ACC112 (cell line): Measurements from ENCODE around the gene P4HA3.

Experiments used
- H2AFZ ChIP-seq: fragments of 200-600 bp; sonication (generic); one replicate; pipeline ENCODE4 v1.6.0; 2017; ENCODE audit warnings: antibody characterized with exemption, low read length; ENCODE audit not compliant: unreplicated experiment
- H3K27ac ChIP-seq: fragments of 200-600 bp; sonication (generic); 2 replicates; pipeline ENCODE4 v1.5.1; 2014; ENCODE audit warnings: low read depth, mild to moderate bottlenecking, antibody characterized with exemption, low read length, moderate library complexity
- H3K27me3 ChIP-seq: fragments of 200-600 bp; sonication (generic); 2 replicates; pipeline ENCODE4 v1.6.1; 2014; ENCODE audit warnings: mild to moderate bottlenecking, antibody characterized with exemption, low read length, moderate library complexity, mixed read lengths; ENCODE audit not compliant: insufficient read depth
- H3K36me3 ChIP-seq: fragments of 200-600 bp; sonication (generic); 2 replicates; pipeline ENCODE4 v1.6.1; 2016; ENCODE audit warnings: mild to moderate bottlenecking, antibody characterized with exemption, low read length, moderate library complexity, mixed read lengths; ENCODE audit not compliant: insufficient read depth
- H3K4me1 ChIP-seq: fragments of 200-600 bp; sonication (generic); one replicate; pipeline ENCODE4 v1.6.1; 2016; ENCODE audit warnings: low read length, mixed read lengths; ENCODE audit not compliant: insufficient read depth, unreplicated experiment, control insufficient read depth
- H3K4me3 ChIP-seq: fragments of 200-600 bp; sonication (generic); 2 replicates; pipeline ENCODE4 v1.5.1; 2014; ENCODE audit warnings: mild to moderate bottlenecking, low read depth, low read length
- H3K79me2 ChIP-seq: fragments of 200-600 bp; sonication (generic); one replicate; pipeline ENCODE4 v1.6.0; 2016; ENCODE audit warnings: low read length; ENCODE audit not compliant: control insufficient read depth, unreplicated experiment, insufficient read depth

P4HA3 gene

DNA sequence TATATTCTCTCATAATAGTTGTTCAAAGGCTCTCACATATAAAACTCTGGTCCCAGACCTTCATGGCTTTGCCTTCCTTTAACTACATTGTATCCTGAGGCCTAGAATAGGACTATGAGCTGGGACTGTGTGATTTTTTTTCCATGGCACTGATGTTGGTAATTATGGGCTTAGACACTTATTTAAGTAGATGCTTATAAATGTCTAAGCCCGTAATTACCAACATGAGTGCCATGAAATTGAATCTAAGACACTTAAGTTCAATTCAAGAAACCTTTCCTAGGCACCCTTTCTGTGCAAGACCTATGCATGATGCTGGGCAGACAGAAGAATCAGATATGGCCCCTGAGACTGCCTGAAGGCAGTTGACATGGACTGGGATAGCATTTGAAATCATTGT, 63.0 kb downstream of the P4HA3 start:
- no peak overlapping the region for H3K27ac ChIP-seq
- no peak overlapping the region for H3K4me3 ChIP-seq
- H3K36me3 ChIP-seq, result peaks cover 24% of the 10 kb centered on the region
- no peaks in the 10 kb centered on the region for H3K4me1 ChIP-seq
- no peak overlapping the region for H2AFZ ChIP-seq
- H3K27me3 ChIP-seq, result no peaks in the 10 kb centered on the region
- no peaks in the 10 kb centered on the region for H3K79me2 ChIP-seq

DNA sequence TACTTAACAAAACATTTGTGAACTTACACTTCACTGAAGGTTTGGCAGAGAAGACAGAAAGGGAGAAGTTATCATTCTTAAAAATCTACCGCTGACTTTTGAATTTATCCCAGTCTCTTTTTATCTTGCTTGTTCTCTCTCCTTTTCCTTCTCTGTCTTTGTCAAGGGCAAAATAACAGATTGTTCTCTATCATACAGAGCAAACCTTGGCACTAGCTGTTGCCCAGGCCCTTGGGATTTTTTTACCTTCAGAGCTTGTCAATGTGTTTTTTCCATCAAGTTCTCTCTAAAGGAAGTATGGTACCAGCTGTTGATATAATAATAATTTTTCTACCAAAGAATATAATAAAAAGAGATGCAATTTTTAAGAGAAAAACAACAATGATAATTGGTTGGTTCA, 73.2 kb downstream of the P4HA3 start:
- peaks cover 2% of the 10 kb centered on the region; the same call in 1 of the 2 replicates for H3K36me3 ChIP-seq
- H3K79me2 ChIP-seq, result no peaks in the 10 kb centered on the region
- H3K4me3 ChIP-seq, result no peak overlapping the region
- H3K4me1 ChIP-seq, result no peaks in the 10 kb centered on the region
- H2AFZ ChIP-seq, result no peak overlapping the region
- H3K27me3 ChIP-seq, result no peaks in the 10 kb centered on the region
- no peak overlapping the region for H3K27ac ChIP-seq

- Histone ChIP-seq H3K4me1 (no peaks in the 10 kb centered on the region), H3K4me3 (no peak overlapping the region), H3K27me3 (no peaks in the 10 kb centered on the region), H3K27ac (no peak overlapping the region), H3K36me3 (0 out of 2 replicates have a peak, but pooled peaks cover 2% of the 10 kb centered on the region), H3K79me2 (no peaks in the 10 kb centered on the region), H2AFZ (no peak overlapping the region)
These were observed 73.9 kb downstream of the P4HA3 start for GRCh38 chr11:74237541-74237940.

GRCh38 chr11:74235121-74235520, 76.3 kb downstream of the P4HA3 start:
- no peak overlapping the region for H2AFZ ChIP-seq
- H3K27me3 ChIP-seq, result no peaks in the 10 kb centered on the region
- H3K4me1 ChIP-seq, result no peaks in the 10 kb centered on the region
- H3K4me3 ChIP-seq, result no peak overlapping the region
- peaks cover 15% of the 10 kb centered on the region for H3K36me3 ChIP-seq
- H3K27ac ChIP-seq, result no peak overlapping the region
- H3K79me2 ChIP-seq, result no peaks in the 10 kb centered on the region

DNA sequence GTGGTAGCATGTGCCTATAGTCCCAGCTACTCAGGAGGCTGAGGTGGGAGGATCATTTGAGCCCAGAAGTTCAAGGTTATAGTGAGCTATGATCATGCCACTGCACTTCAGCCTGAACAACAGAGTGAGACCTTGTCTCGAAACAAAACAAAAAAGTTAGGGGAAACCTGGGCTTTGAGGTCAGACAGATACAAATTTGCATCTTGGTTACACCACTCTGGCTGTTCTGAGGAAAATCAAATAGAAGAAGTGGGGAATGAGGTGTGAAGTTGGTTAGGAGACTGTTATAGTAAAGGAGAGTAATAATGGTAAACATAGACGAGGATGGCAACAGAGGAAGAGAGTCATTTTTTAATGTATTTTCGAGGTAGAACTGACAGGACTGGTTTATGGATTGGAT, 77.8 kb downstream of the P4HA3 start:
- Histone ChIP-seq H2AFZ (no peak overlapping the region), H3K36me3 (peaks cover 18% of the 10 kb centered on the region), H3K4me3 (no peak overlapping the region)

GRCh38 chr11:74232311-74232950, 79.0 kb downstream of the P4HA3 start:
- peaks cover 4% of the 10 kb centered on the region for H3K79me2 ChIP-seq
- no peaks in the 10 kb centered on the region for H3K4me1 ChIP-seq
- H2AFZ ChIP-seq, result no peak overlapping the region
- H3K4me3 ChIP-seq, result no peak overlapping the region
- H3K27me3 ChIP-seq, result no peaks in the 10 kb centered on the region
- no peak overlapping the region for H3K27ac ChIP-seq
- H3K36me3 ChIP-seq, result peaks cover 18% of the 10 kb centered on the region

More for the DNA sequence above, 77.8 kb downstream of the P4HA3 start:
- no peaks in the 10 kb centered on the region for H3K79me2 ChIP-seq
- no peak overlapping the region for H3K27ac ChIP-seq
- no peaks in the 10 kb centered on the region for H3K27me3 ChIP-seq
- H3K4me1 ChIP-seq, result no peaks in the 10 kb centered on the region

DNA sequence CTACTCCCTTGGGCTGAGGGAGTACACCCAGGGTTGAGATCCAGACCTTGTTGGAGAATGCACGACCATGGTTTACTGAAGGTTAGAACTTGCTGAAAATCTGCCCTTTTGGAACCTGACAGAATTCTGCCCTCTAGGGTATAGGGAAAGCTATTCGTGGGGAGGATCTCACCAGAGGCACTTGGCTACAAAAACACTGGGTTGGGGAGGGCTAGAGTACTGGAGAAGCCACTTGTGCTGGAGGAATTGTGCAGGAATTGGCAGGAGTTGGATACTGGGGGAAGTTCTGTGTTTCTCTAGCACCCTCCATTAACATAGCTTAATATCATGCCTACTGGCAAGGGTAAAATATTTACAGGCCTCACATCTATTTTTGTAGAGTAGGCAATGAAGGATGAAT, 84.5 kb downstream of the P4HA3 start:
- peaks cover 25% of the 10 kb centered on the region for H3K36me3 ChIP-seq
- no peak overlapping the region for H3K27ac ChIP-seq
- H3K4me1 ChIP-seq, result no peaks in the 10 kb centered on the region
- H3K27me3 ChIP-seq, result no peaks in the 10 kb centered on the region
- H3K4me3 ChIP-seq, result no peak overlapping the region
- H3K79me2 ChIP-seq, result peaks cover 6% of the 10 kb centered on the region
- H2AFZ ChIP-seq, result no peak overlapping the region

DNA sequence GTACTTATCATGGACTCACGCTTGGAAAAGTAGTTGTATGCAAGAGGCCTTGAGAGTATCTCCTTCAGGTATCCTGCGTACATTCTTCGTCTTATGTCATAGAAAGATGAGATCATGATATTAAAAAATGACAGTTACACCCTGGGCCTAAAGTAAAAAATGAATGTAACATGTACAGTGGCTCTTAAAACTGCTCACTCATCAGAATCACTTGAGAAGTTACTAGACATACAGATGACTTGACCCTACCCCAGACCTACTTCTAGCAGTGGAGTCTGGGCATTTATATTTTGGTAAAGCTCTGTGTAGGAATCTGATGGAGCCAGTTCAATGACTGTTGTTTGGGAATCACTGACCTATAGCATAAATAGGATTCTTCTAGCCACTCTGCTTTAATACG, 85.9 kb downstream of the P4HA3 start:
- H3K27me3 ChIP-seq, result no peaks in the 10 kb centered on the region
- no peak overlapping the region for H3K27ac ChIP-seq
- H3K4me3 ChIP-seq, result no peak overlapping the region
- no peaks in the 10 kb centered on the region for H3K4me1 ChIP-seq
- peaks cover 24% of the 10 kb centered on the region for H3K36me3 ChIP-seq
- peaks cover 6% of the 10 kb centered on the region for H3K79me2 ChIP-seq
- H2AFZ ChIP-seq, result no peak overlapping the region

DNA sequence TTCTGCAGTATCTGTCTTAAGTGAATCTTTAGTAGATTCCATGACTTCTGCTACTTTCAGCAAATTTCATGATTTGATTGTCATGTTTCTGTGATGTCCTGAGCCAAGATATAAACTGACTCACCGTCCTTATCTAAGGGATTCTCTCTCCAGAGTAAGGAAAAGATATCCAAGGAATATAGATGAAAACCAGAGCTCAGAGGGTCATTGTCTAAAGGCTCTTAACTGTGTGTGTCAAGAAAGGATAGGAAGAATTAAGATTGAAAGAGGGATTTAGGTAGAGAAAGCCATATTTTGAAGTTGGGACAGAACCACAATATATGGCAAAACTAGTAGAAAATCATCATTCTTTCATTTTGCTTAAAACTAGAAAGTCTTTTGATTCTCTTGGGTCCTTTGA, 89.6 kb downstream of the P4HA3 start:
- Histone ChIP-seq H3K79me2 (no peaks in the 10 kb centered on the region), H3K27ac (no peak overlapping the region), H3K36me3 (peaks cover 16% of the 10 kb centered on the region), H3K27me3 (no peaks in the 10 kb centered on the region), H3K4me1 (no peaks in the 10 kb centered on the region), H2AFZ (no peak overlapping the region), H3K4me3 (no peak overlapping the region)

DNA sequence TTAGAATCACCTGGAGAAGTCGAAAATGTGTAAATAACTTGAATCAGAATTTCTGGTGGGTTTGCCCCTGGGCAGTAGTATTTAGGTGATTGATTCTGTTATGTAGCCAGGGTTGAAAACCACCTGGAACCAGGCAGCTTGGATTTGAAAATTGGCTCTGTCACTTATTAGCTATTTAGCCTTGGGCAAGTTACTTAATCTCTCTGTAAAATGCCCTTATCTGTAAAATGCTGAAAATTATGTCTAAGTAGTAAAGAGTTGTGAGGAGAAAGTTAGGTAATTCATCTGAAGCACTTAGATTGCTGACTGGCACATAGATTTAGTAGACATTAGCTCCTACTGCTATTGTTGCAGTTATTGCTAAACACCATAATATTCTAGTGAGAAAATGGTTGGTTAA, 91.1 kb downstream of the P4HA3 start:
- Histone ChIP-seq H2AFZ (no peak overlapping the region), H3K27ac (no peak overlapping the region), H3K4me1 (no peaks in the 10 kb centered on the region), H3K27me3 (no peaks in the 10 kb centered on the region), H3K79me2 (no peaks in the 10 kb centered on the region), H3K4me3 (no peak overlapping the region), H3K36me3 (peaks cover 22% of the 10 kb centered on the region)
